GM23338 (cell line): ENCODE measurements around the gene ZNF526. TPM values are rescaled to one million over a fixed set of nuclear protein-coding genes. Genes with fewer than 3 reads are reported as not detected.

ENCODE experiments used
- ATAC-seq: fragments of 200-7000 bp; cut with Tn5 transposase; 3 replicates; pipeline ENCODE4 v1.9.1; 2020
- DNase-seq: peaks from one replicate; pipeline ENCODE4 v3.0.0-alpha.2; 2015; ENCODE audit warnings: low spot score
- H2AFZ ChIP-seq: fragments of 200-600 bp; sonication (generic); 2 replicates; pipeline ENCODE4 v1.8.0; 2016; ENCODE audit warnings: antibody characterized with exemption, mild to moderate bottlenecking, moderate library complexity
- H3F3A ChIP-seq: fragments of 200-600 bp; sonication (generic); replicated peaks from 2 replicates; pipeline ENCODE4 v1.8.0; 2017; ENCODE audit warnings: antibody characterized with exemption, mixed run types, low read depth
- H3K27ac ChIP-seq: fragments of 200-600 bp; sonication (generic); 2 replicates; pipeline ENCODE4 v1.6.1; 2016; ENCODE audit warnings: low read depth
- H3K27me3 ChIP-seq: fragments of 200-600 bp; sonication (generic); 2 replicates; pipeline ENCODE4 v1.8.0; 2016; ENCODE audit warnings: mild to moderate bottlenecking, mixed run types, moderate library complexity; ENCODE audit not compliant: insufficient read depth
- H3K36me3 ChIP-seq: fragments of 200-600 bp; sonication (generic); 2 replicates; pipeline ENCODE4 v1.8.0; 2016; ENCODE audit warnings: mild to moderate bottlenecking; ENCODE audit not compliant: insufficient read depth
- H3K4me1 ChIP-seq: fragments of 200-600 bp; sonication (generic); 2 replicates; pipeline ENCODE4 v1.8.0; 2016; ENCODE audit warnings: mild to moderate bottlenecking, moderate library complexity; ENCODE audit not compliant: insufficient read depth
- H3K4me2 ChIP-seq: fragments of 200-600 bp; sonication (generic); 2 replicates; pipeline ENCODE4 v1.7.1; 2017; ENCODE audit warnings: mixed run types
- H3K4me3 ChIP-seq: fragments of 200-600 bp; sonication (generic); 2 replicates; pipeline ENCODE4 v1.6.1; 2016; ENCODE audit warnings: mixed run types
- H3K79me2 ChIP-seq: fragments of 200-600 bp; sonication (generic); replicated peaks from 2 replicates; pipeline ENCODE4 v1.8.0; 2017; ENCODE audit warnings: mild to moderate bottlenecking; ENCODE audit not compliant: insufficient read depth
- H3K9me2 ChIP-seq: fragments of 200-600 bp; sonication (generic); 2 replicates; pipeline ENCODE4 v1.8.0; 2017; ENCODE audit not compliant: insufficient read depth
- H4K20me1 ChIP-seq: fragments of 200-600 bp; sonication (generic); replicated peaks from 2 replicates; pipeline ENCODE4 v1.8.0; 2017; ENCODE audit warnings: mild to moderate bottlenecking; ENCODE audit not compliant: insufficient read depth
- H3K27ac Mint-ChIP-seq: 2 replicates; pipeline ENCODE4 v1.8.0; 2020; ENCODE audit warnings: inconsistent platforms, mild to moderate bottlenecking, moderate library complexity, mixed read lengths
- H3K27me3 Mint-ChIP-seq: 3 replicates; pipeline ENCODE4 v1.8.0; 2022; ENCODE audit warnings: low read depth, mild to moderate bottlenecking, moderate library complexity, mixed read lengths, inconsistent platforms; ENCODE audit not compliant: insufficient read depth, poor library complexity
- H3K36me3 Mint-ChIP-seq: 3 replicates; pipeline ENCODE4 v1.8.0; 2021; ENCODE audit warnings: low read depth, mild to moderate bottlenecking, inconsistent platforms, moderate library complexity, mixed read lengths
- H3K4me1 Mint-ChIP-seq: 3 replicates; pipeline ENCODE4 v1.8.0; 2020; ENCODE audit warnings: mild to moderate bottlenecking, inconsistent platforms, mixed read lengths
- H3K4me3 Mint-ChIP-seq: 3 replicates; pipeline ENCODE4 v1.8.0; 2021; ENCODE audit warnings: moderate library complexity, mild to moderate bottlenecking, inconsistent platforms, mixed read lengths
- H3K9me3 Mint-ChIP-seq: 3 replicates; pipeline ENCODE4 v1.8.0; 2020; ENCODE audit warnings: moderate library complexity, mild to moderate bottlenecking, inconsistent platforms, mixed read lengths
- CREB1 ChIP-seq: fragments of 250-450 bp; sonication (Bioruptor Pico); IDR thresholded peaks from 2 replicates; pipeline ENCODE4 v1.5.0; 2020; ENCODE audit warnings: low read depth, mild to moderate bottlenecking, moderate library complexity
- EZH2phosphoT487 ChIP-seq: fragments of 200-600 bp; sonication (generic); IDR thresholded peaks from one replicate; pipeline ENCODE4 v1.8.1; 2018; ENCODE audit warnings: antibody characterized with exemption; ENCODE audit not compliant: unreplicated experiment
- POLR2AphosphoS5 ChIP-seq: IDR thresholded peaks from 2 replicates; pipeline ENCODE4 v1.6.1; 2016; ENCODE audit warnings: antibody characterized with exemption, low read depth
- STAT1 ChIP-seq: IDR thresholded peaks from one replicate; pipeline ENCODE4 v1.6.1; 2016; ENCODE audit warnings: antibody characterized with exemption; ENCODE audit not compliant: unreplicated experiment
- ZNF331 ChIP-seq: fragments of 250-450 bp; sonication (Bioruptor Pico); IDR thresholded peaks from 2 replicates; pipeline ENCODE4 v1.5.0; 2020; ENCODE audit warnings: low read depth, mild to moderate bottlenecking, moderate library complexity
- polyA plus RNA-seq: library from polyadenylated mRNA; unstranded; fragments of >200 nt; fragmentation: Nextera tagmentation; extraction: Ambion mirVana; gene quantifications from 2 replicates; pipeline ENCODE4 v1.2.1, GENCODE V29; 2016
- total RNA-seq: library from RNA; depleted of rRNA; stranded (reverse); fragments of >200 nt; shearing (Covaris generic); gene quantifications from 2 replicates; pipeline ENCODE4 v1.2.3, GENCODE V29; 2014
- TF ChIP-seq, protein P1 (sequence below): IDR thresholded peaks from 2 replicates; pipeline ENCODE4 v1.6.1; 2016; ENCODE audit warnings: antibody characterized with exemption
- TF ChIP-seq, protein P2 (sequence below): fragments of 250-450 bp; sonication (Bioruptor Pico); IDR thresholded peaks from 2 replicates; pipeline ENCODE4 v1.5.0; 2020; ENCODE audit warnings: mild to moderate bottlenecking, moderate library complexity

The ZNF526 gene
- total and polyA plus RNA-seq, 2 experiments from 2014 or later, result 4.7 to 13.3 TPM

DNA sequence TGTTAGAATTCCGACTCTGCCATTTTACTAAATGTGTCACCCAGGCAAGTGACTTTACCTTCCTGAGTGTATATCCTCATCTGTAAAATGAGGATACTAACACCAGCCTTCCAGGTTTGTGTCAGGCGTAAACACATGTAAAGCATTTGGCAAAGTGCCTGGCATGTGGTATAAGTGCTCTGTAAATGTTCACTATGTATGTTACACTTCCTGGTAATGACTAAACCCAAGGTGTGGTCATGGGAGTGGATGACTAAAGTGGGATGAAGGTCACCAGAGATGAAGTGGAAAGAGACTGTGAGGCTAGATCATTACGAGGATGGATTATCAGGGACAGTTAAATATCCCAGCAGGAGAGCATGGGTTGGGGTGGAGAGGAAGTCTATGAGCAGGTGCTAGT, 28.3 kb upstream of the ZNF526 start:
- Mint-ChIP-seq H3K9me3 (peaks cover 16% of the 10 kb centered on the region), H3K27me3 (peaks cover 9% of the 10 kb centered on the region), H3K27ac (no peak overlapping the region), H3K36me3 (peaks cover 21% of the 10 kb centered on the region), H3K4me3 (no peak overlapping the region), H3K4me1 (peaks cover 10% of the 10 kb centered on the region; the same call in 2 of the 3 replicates)
- Histone ChIP-seq H3K9me2 (no peaks in the 10 kb centered on the region), H3K4me2 (no peak overlapping the region), H3K4me1 (peaks cover 5% of the 10 kb centered on the region), H3K36me3 (no peaks in the 10 kb centered on the region), H3K4me3 (no peak overlapping the region), H2AFZ (no peak overlapping the region), H3K27me3 (no peaks in the 10 kb centered on the region), H3K27ac (no peak overlapping the region), H3F3A (no peaks in the 10 kb centered on the region), H3K79me2 (no peaks in the 10 kb centered on the region), H4K20me1 (no peaks in the 10 kb centered on the region; the same call in 1 of the 2 replicates)
- TF ChIP-seq, protein P1, sequence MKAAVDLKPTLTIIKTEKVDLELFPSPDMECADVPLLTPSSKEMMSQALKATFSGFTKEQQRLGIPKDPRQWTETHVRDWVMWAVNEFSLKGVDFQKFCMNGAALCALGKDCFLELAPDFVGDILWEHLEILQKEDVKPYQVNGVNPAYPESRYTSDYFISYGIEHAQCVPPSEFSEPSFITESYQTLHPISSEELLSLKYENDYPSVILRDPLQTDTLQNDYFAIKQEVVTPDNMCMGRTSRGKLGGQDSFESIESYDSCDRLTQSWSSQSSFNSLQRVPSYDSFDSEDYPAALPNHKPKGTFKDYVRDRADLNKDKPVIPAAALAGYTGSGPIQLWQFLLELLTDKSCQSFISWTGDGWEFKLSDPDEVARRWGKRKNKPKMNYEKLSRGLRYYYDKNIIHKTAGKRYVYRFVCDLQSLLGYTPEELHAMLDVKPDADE, result no peak
- no peak for TF ChIP-seq STAT1
- TF ChIP-seq ZNF331, result no peak
- no peak for TF ChIP-seq CREB1 (CRISPR knock-in tag)
- TF ChIP-seq POLR2AphosphoS5, result no peak
- ATAC-seq (no peak), DNase-seq (no peak)

DNA sequence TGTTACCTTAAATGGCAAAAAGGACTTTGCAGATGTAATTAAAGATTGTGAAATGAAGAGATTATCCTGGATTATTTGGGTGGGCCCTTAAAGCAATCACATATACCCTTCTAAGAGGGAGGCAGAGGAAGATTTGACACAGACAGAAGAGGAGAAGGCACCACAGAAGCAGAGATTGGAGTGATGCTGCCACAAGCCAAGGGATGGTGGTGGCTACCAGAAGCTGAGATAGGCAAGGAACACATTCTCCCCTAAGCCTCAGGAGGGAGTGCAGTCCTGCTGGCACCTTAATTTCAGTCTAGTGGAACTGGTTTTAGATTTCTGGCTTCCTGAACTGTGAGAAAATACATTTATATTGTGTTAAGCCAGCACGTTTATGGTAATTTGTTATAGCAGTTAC, 26.8 kb upstream of the ZNF526 start:
- Histone ChIP-seq H3K4me1 (peaks cover 10% of the 10 kb centered on the region), H3K79me2 (no peaks in the 10 kb centered on the region), H3K27ac (no peak overlapping the region), H3K36me3 (no peaks in the 10 kb centered on the region), H3K4me3 (no peak overlapping the region), H3K4me2 (no peak overlapping the region), H3F3A (no peaks in the 10 kb centered on the region; the same call in 1 of the 2 replicates), H2AFZ (no peak overlapping the region), H4K20me1 (no peaks in the 10 kb centered on the region; the same call in 1 of the 2 replicates), H3K27me3 (no peaks in the 10 kb centered on the region), H3K9me2 (no peaks in the 10 kb centered on the region)
- Mint-ChIP-seq H3K27ac (no peak overlapping the region), H3K27me3 (peaks cover 16% of the 10 kb centered on the region), H3K4me1 (peaks cover 20% of the 10 kb centered on the region), H3K36me3 (peaks cover 35% of the 10 kb centered on the region), H3K9me3 (peaks cover 19% of the 10 kb centered on the region), H3K4me3 (no peak overlapping the region)
- ATAC-seq, result no peak
- TF ChIP-seq EZH2phosphoT487, result no peak
- TF ChIP-seq, protein P1, result no peak
- TF ChIP-seq, protein P2, sequence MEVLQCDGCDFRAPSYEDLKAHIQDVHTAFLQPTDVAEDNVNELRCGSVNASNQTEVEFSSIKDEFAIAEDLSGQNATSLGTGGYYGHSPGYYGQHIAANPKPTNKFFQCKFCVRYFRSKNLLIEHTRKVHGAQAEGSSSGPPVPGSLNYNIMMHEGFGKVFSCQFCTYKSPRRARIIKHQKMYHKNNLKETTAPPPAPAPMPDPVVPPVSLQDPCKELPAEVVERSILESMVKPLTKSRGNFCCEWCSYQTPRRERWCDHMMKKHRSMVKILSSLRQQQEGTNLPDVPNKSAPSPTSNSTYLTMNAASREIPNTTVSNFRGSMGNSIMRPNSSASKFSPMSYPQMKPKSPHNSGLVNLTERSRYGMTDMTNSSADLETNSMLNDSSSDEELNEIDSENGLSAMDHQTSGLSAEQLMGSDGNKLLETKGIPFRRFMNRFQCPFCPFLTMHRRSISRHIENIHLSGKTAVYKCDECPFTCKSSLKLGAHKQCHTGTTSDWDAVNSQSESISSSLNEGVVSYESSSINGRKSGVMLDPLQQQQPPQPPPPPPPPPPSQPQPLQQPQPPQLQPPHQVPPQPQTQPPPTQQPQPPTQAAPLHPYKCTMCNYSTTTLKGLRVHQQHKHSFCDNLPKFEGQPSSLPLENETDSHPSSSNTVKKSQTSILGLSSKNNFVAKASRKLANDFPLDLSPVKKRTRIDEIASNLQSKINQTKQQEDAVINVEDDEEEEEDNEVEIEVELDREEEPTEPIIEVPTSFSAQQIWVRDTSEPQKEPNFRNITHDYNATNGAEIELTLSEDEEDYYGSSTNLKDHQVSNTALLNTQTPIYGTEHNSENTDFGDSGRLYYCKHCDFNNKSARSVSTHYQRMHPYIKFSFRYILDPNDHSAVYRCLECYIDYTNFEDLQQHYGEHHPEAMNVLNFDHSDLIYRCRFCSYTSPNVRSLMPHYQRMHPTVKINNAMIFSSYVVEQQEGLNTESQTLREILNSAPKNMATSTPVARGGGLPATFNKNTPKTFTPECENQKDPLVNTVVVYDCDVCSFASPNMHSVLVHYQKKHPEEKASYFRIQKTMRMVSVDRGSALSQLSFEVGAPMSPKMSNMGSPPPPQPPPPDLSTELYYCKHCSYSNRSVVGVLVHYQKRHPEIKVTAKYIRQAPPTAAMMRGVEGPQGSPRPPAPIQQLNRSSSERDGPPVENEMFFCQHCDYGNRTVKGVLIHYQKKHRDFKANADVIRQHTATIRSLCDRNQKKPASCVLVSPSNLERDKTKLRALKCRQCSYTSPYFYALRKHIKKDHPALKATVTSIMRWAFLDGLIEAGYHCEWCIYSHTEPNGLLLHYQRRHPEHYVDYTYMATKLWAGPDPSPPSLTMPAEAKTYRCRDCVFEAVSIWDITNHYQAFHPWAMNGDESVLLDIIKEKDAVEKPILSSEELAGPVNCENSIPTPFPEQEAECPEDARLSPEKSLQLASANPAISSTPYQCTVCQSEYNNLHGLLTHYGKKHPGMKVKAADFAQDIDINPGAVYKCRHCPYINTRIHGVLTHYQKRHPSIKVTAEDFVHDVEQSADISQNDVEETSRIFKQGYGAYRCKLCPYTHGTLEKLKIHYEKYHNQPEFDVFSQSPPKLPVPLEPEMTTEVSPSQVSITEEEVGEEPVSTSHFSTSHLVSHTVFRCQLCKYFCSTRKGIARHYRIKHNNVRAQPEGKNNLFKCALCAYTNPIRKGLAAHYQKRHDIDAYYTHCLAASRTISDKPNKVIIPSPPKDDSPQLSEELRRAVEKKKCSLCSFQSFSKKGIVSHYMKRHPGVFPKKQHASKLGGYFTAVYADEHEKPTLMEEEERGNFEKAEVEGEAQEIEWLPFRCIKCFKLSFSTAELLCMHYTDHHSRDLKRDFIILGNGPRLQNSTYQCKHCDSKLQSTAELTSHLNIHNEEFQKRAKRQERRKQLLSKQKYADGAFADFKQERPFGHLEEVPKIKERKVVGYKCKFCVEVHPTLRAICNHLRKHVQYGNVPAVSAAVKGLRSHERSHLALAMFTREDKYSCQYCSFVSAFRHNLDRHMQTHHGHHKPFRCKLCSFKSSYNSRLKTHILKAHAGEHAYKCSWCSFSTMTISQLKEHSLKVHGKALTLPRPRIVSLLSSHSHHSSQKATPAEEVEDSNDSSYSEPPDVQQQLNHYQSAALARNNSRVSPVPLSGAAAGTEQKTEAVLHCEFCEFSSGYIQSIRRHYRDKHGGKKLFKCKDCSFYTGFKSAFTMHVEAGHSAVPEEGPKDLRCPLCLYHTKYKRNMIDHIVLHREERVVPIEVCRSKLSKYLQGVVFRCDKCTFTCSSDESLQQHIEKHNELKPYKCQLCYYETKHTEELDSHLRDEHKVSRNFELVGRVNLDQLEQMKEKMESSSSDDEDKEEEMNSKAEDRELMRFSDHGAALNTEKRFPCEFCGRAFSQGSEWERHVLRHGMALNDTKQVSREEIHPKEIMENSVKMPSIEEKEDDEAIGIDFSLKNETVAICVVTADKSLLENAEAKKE (CRISPR knock-in tag), result no peak
- no peak for DNase-seq
